ENCODE data around the gene CD151.

The CD151 gene

GRCh38 chr11:829847-830294 lies 2.9 kb upstream of the CD151 start:
- no peak for DNase-seq

DNA sequence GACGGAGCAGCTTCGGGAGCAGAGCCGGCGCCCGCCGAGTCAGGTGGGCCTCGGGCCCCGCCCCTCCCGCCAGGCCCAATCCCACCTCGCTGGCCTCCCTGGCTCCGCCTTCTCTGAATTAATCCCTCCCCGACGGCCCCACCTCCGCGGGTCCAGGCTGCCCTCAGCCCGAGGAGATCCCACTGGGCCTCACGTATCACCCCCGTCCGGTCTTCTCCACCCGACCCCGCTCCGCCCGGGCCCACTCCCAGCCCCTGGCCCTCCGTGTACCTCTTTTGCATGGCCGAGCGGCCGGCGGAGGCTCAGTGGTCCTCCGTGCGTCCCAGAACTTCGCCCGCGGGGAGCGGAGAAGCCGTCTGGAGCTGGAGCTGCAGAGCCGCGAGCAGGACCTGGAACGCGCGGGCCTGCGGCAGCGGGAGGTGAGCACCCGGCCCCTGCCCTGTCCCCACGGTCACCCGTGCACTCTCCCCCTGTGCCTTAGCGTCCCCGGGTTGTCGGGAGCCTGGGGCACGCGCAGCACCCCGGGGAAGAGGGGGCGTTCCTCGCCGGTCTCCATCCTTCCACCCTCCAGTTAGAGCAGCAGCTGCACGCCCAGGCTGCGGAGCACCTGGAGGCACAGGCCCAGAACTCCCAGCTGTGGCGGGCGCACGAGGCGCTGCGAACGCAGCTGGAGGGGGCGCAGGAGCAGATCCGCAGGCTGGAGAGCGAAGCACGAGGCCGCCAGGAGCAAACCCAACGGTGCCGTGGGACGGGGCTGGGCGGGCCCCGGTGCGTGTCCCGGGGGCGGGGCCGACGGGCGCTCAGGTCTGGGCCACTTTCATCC lies 2.2 kb upstream of the CD151 start:
- peak; percentile 71 for DNase-seq

- no peak for DNase-seq
Observed at GRCh38 chr11:831118-831864, 1.5 kb upstream of the CD151 start.

DNA sequence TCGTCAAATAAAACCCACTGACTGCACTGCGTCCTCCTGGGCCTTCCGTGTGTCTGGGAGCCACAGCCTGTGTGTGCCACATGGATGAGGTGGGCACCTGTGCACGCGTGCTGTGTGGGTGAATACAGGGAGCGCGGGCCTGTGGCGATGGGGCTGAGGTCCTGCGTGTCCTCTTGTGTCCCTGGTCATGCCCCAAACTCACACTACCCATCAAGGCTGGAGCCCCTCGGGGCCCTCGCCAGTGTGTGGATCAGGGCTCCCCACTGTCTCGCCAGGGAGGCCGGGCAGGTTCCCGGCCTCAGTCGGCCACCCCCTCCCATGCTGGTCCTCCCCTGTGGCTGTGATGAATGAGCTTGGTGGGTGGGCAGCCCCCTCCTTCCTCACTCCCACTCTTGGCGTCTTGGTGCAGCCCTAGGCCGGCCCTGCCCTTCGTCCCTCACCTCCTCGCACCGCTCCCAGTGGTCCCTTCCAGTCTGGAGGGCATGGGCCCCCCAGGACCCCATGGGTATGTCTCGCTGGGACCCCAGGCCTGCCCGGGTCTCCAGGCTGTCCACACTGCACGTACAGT lies 707 bp upstream of the CD151 start:
- DNase-seq = no peak

DNA sequence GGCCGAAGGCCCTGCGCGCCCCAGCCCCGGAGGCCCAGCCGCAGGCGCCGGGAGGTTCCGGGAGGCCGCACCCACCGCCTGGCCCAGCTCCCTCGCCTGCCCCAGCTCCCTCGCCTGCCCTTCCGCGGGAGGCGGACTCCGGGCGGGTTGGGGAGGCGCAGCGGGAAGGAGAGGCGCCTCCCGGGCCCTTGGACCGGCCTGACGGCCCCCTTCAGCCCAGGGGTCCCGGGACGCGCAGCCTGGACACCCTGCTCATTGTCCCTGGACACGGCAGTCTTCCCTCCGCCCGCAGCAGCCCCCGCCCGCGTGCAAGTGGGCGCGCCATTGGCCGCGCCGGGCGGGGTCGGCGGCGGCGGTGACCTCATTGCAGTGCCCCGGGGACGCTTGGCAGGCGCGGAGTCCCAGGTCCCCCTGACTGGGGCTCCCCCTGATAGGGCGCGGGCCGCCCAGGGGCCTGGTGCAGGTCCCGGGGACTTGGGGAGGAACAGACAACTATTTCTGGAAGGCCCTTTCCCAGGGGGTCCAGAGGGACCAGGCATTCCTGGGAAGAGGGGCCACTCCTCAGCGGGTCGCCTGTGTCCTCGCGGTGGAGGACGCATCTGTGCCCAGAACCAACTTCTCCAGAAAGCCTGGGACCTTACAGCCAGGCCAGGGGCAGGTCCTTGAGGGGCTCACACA lies 501 bp downstream of the CD151 start:
- peak; percentile 48 for DNase-seq

GRCh38 chr11:833849-834311 lies 1.1 kb downstream of the CD151 start:
- no peak for DNase-seq

- DNase-seq = no peak
Observed at GRCh38 chr11:834371-835316, 1.9 kb downstream of the CD151 start.

GRCh38 chr11:836274-836673 lies 3.5 kb downstream of the CD151 start:
- DNase-seq = no peak

GRCh38 chr11:836700-837099 lies 3.9 kb downstream of the CD151 start:
- no peak for DNase-seq

GRCh38 chr11:837189-837989 lies 4.6 kb downstream of the CD151 start:
- DNase-seq = no peak

DNA sequence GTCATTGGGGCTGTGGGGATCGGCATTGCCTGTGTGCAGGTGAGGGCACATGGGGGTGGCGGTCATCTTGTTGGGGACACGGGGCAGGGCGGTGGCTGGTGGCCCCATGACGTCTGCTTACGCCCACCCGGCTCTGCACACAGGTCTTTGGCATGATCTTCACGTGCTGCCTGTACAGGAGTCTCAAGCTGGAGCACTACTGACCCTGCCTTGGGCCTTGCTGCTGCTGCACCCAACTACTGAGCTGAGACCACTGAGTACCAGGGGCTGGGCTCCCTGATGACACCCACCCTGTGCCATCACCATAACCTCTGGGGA lies 5.2 kb downstream of the CD151 start:
- no peak for DNase-seq

DNA sequence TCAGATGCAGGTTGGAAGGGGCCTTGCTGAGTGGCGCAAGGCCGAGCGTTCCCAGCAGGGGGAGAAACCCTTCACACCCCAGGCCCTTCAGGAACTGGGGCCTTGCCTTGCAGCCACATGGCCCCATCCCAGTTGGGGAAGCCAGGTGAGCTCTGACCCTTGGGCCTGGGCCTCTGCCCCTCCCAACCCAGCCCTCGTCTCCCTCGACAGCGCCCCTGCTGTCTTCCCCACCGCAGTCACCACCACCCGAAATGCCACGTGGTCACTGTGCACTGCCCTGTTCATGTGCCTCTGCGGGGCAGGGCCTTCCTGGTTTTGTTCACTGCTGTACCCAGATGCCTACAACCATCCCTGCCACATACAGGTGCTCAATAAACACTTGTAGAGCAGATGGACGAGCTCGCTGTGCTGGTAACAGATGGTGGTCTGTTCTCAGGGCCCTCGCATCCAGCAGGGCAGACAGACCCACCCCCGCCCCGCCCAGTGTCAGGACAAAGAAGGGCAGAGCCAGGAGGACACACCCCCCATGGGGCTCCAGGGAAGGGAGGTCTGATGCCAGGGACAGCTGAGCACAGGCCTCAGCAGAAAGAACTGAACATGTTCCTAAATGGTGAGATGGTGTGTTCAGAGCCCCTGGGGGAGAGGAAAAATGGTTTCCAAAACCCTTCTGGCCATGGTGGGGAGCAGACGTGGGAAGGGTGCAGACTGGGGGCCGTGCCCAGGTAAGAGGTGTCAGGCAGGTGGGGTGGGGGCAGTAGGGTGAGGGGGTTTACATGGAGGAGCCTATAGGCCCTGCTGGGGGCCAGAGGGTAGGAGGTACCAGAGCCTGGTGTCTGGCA lies 5.9 kb downstream of the CD151 start:
- DNase-seq = no peak

DNA sequence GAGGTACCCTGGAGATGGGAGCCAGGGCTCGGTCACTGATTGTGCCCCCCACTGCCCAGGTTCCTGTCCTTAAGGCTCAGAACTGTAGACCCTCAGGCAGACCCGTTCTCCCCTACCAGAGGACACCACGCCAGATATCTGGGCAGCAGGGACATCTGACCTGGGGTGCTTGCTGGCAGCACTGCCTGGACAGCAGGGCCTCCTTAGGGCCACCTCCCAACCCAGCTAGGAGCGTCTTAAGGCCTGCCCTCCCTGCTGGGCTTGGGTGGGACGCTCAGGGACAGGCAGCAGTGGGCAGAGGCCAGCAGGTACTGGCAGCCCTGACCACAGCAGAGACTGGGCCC lies 6.5 kb downstream of the CD151 start:
- DNase-seq = no peak

DNA sequence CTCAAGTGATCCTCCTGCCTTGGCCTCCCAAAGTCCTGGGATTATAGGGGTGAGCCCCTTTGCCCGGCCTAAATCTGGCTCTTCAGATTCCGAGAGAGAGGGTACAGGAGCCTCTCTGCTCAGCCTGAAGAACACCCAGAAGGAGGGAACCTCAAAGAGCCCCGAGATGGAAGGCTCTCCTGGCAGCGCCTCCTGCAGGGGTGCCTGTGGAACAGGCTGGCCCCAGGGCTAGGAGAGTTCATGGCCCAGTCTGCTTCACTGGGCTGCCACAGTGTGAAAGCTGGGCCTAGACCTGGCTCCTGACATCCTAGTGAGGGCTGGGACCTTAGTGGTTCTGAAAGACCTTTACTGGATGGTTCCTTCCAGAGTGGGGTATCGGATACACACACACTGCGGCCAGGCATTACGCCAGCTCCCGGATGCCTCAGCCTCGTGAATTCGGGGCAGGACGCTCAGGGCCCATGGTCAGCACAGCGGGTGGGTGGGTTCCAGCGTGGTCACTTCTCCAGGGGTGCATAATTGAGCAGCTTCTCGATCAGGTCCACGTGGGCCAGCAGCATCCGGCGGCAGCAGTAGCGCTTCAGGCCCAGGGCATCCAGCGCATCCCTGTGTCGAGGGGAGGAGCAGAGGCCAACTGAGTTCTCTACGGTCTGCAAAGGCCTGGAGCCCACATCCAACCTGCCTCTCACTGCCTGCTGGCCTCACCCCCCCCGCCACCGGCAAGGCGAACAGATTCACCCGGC lies 7.3 kb downstream of the CD151 start:
- DNase-seq = no peak

DNA sequence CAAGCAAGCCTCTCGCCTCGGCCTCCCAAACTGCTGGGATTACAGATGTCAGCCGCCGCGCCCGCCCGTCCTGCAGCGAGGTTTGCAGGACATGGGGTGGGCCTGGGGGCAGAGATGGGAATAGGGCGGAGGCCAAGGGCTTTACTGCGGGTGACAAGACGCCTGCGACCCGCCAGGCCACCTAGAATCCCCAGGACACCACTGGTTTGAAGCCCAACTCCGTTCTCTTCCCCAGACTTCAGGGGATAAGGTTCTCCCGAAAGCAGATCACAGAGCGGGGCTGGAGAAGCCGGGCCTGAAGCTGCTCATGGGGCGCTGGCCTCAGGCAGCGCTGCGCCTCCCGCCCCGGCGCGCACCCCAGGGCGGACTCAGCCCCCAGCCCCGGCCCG lies 9.2 kb downstream of the CD151 start:
- DNase-seq = no peak

DNA sequence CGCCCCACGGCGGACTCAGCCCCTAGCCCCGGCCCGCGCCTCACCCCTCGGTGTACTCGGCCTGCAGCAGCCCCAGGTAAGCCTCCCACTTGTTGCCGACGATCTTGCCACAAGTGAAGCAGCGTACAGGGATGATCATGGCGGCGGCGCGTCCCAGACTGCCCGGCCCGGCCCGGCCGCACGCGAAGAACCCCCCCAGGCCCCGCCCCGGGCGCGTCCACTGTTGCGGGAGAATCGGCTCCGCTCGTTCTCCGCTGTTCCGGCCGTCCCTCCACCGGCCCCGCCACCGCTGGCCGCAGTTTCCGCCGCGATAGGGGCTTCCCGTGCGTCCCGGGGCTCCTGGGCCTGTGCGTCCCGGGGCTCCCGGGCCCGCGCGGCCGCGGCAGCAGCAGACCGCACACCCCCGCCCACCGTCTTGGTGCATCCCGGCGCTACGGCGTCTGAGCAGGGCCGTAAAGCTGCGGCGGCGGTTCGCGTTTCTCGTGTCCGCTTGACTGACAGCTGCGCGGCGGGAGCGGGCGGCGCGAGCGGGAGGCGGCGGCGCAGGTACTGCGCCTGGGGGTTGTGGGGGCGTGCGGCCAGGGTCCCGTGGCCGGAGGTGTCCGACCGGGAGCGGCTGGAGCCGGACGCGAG lies 9.7 kb downstream of the CD151 start, which contains the start of the genes POLR2L and TSPAN4:
Gene POLR2L (minus strand): TSS at position 160 of the 633 bp plus-strand sequence. CDS start 21 bp downstream, at position 139.
Gene TSPAN4 (plus strand): TSS at position 483 of the 633 bp plus-strand sequence. CDS start 7,453 bp downstream, outside the sequence.
- DNase-seq = peak; percentile 89

DNA sequence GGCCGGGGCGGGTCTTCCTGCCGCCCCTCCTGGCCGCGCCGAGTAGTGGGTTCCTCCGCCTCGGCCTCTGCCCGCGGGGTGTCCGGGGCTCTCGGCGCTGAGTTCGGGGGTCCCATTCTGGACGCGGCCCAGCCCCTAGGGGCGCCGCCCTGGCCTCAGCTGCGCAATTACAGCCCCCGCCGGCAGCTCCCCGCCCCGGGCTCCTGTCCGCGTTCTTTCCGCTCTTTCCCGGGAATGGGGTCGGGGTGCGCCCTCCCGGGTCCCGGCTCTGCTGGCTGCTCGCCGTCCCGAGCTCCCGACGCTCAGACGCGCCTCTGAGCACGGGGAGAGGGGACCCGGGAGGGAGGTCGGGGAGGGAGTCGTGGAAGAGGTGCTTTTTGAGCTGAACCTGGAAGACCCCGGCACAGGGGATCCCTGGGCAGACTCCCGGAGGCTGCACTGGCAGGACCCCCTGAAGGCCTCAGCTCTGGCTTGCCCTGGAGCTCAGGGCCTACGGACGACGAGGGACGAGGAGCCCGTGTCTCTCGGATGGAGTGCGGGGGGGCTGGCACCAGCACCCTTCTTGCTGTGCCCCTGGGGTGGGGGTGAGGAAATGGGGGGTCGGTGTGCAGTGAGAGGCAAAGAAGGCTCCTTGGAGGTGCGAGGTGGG lies 10.5 kb downstream of the CD151 start:
- no peak for DNase-seq
